Measurements from ENCODE around the gene PLA2G15. TPM values are rescaled to one million over a fixed set of nuclear protein-coding genes. Genes with fewer than 3 reads are reported as not detected.

Gene PLA2G15, protein sequence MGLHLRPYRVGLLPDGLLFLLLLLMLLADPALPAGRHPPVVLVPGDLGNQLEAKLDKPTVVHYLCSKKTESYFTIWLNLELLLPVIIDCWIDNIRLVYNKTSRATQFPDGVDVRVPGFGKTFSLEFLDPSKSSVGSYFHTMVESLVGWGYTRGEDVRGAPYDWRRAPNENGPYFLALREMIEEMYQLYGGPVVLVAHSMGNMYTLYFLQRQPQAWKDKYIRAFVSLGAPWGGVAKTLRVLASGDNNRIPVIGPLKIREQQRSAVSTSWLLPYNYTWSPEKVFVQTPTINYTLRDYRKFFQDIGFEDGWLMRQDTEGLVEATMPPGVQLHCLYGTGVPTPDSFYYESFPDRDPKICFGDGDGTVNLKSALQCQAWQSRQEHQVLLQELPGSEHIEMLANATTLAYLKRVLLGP
- 7.2 and 16.6 TPM in 2 replicates for polyA plus RNA-seq

DNA sequence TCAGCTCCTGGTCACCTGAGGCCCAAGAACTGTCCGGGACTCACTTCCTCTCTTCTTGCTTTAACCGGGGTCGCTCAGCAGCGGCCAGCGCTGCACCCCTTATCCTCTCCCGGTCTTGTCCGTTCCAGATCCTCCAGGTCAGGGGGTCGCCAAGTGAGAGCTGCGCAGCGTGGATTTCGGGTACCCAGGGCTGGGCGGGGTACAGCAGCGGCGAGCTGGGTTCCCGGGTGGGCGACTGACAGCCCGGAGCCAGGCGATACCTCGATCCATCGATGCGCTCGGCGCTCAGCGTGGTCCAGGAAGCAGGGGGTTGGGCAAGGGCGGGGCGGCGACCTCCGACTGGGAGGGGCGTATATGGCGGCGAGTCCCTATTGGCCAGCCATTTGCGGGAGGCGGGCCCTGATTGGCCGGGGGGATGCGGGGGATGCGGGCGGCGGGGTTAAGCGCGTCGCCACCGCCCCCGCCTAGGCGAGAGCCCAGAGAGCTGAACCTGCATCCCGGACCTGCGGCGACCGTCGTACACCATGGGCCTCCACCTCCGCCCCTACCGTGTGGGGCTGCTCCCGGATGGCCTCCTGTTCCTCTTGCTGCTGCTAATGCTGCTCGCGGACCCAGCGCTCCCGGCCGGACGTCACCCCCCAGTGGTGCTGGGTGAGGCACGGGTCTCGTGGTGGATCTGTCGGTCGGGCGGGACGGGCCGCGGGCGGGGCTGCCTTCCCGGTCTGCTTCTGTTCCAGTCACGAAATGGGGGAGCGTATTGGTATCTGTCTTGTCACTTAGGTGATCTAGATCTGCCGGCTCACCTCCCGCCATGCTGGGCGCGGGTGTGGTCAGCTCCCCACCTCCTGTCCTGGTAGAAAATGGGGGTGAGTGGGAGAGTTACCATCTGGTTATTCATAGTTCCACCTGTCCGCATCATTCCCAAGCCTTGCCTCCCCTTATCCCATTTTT is at the start of gene PLA2G15:
TSS of gene PLA2G15 (plus strand) at position 471 of the 951 bp plus-strand sequence. CDS start at position 525, 54 bp downstream.

DNA sequence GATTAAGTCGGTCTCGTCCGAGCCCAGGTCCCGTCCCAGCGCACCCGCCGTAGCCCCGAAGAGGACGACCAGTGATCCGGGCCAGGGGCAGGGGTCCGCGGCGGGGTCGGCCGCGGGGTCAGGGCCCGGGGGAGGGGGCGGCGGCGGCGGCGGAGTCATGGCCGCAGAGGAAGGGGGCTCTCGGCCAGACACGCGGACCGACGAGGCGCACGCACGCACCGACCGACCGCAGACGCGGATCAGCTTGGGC is 9.4 kb upstream of the PLA2G15 start, which contains the start of gene ESRP2:
TSS of gene ESRP2 (minus strand) at position 241 of the 250 bp plus-strand sequence. CDS start at position 159, 82 bp downstream.

DNA sequence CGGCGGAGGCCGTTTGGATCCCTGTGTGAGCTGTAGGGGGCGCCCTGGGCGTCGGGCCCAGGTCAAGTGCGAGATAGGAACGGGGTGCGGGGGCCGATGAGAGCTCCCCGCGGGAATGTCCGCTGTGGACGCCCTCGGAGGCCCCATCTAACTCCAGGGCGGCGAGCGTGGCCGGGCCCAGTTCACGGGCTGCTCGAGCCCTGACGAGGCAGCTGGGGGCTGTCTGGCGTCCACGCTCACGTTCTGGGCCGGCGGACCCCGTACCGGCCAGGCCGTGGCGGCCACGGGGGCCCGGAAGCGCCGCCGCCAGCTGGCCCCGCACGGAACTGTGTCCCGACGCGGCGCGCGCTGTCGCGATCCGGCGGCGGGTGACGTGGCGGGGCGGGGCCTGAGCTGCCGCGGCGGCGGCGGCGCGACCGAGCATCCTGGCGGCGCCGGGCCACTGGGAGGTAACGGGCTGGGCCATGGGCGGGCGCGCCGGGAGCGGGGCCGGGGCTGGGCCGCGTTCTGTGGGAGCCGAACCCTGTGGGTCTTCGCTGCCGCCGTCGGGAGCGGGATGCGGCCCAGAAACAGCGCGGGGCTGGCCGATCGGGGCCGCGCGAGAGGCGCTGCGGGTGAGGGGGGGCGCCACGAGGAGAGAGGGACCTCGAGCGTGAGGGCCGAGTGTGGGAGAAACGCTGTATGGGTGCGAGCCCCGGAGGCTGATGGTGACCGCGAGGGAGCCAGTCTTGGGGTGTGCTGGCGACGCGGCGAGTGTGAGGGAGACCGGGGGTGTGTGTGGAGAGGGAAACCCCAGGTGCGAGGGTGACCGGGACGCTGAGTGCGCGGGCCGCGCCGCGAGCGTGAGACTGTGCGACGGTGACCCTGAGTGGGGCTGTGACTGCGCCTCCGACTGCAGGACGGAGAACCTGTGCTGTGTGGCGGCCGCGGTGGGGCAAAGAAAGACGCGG is 19.2 kb downstream of the PLA2G15 start, which contains the start of gene SLC7A6:
TSS of gene SLC7A6 (plus strand) at position 399 of the 950 bp plus-strand sequence. CDS start 10,201 bp downstream, outside the sequence.

Other genes with a start within 250 kb of the PLA2G15 start
- not detected in 2 replicates for gene DPEP2, start 245.9 kb upstream of the PLA2G15 start, polyA plus RNA-seq
- gene DPEP2NB, start 229.5 kb upstream of the PLA2G15 start, polyA plus RNA-seq = not detected in 2 replicates
- gene DDX28, start 222.1 kb upstream of the PLA2G15 start, polyA plus RNA-seq = 2.8 and 3.8 TPM in 2 replicates
- 1.6 and 10.4 TPM in 2 replicates for gene DUS2, start 222.1 kb upstream of the PLA2G15 start, polyA plus RNA-seq
- 0.70 and 3.3 TPM in 2 replicates for gene NFATC3, start 160.0 kb upstream of the PLA2G15 start, polyA plus RNA-seq
- not detected in 2 replicates for gene ESRP2, start 9.2 kb upstream of the PLA2G15 start, polyA plus RNA-seq
- gene SLC7A6, start 19.2 kb downstream of the PLA2G15 start, polyA plus RNA-seq = 9.9 and 14.0 TPM in 2 replicates
- gene SLC7A6OS, start 65.6 kb downstream of the PLA2G15 start, polyA plus RNA-seq = 0.59 and 5.9 TPM in 2 replicates
- 6.5 and 14.7 TPM in 2 replicates for gene PRMT7, start 65.6 kb downstream of the PLA2G15 start, polyA plus RNA-seq
- gene SMPD3, start 203.1 kb downstream of the PLA2G15 start, polyA plus RNA-seq = 0.42 and 1.3 TPM in 2 replicates

All from Purkinje cell (primary cell).